ENCODE results near the gene LCT.

LCT gene

GRCh38 chr2:135783439-135783838 lies 53.5 kb downstream of the LCT start:
- Histone ChIP-seq H3K4me1 (ENCODE audit: control insufficient read depth in 1 of 2, insufficient read depth in 2 of 2, low read length in 2 of 2) (no peaks in the 10 kb centered on the region), H3K4me3 (ENCODE audit: low read depth in 1 of 2, low read length in 2 of 2) (no peak overlapping the region), H3K27me3 (ENCODE audit: control insufficient read depth in 1 of 2, insufficient read depth in 2 of 2, low read length in 2 of 2) (no peaks in the 10 kb centered on the region), H3K27ac (ENCODE audit: low read depth, low read length) (no peak overlapping the region), H3K9ac (ENCODE audit: low read depth in 1 of 2, low read length in 2 of 2) (no peak overlapping the region), H3K36me3 (ENCODE audit: control insufficient read depth in 1 of 2, insufficient read depth in 2 of 2, low read length in 2 of 2) (peaks cover 49 to 78% of the 10 kb centered on the region in 2 donors), H3K9me3 (ENCODE audit: control insufficient read depth in 1 of 2, low read length in 2 of 2) (no peaks in the 10 kb centered on the region)

GRCh38 chr2:135782231-135782630 lies 54.8 kb downstream of the LCT start:
- Histone ChIP-seq H3K4me1 (ENCODE audit: control insufficient read depth in 1 of 2, insufficient read depth in 2 of 2, low read length in 2 of 2) (no peaks in the 10 kb centered on the region), H3K27me3 (ENCODE audit: control insufficient read depth in 1 of 2, insufficient read depth in 2 of 2, low read length in 2 of 2) (no peaks in the 10 kb centered on the region), H3K27ac (ENCODE audit: low read depth, low read length) (no peak overlapping the region)

GRCh38 chr2:135776367-135776766 lies 60.6 kb downstream of the LCT start:
- no peak overlapping the region for H3K4me3 ChIP-seq (ENCODE audit: low read depth in 1 of 2, low read length in 2 of 2)
- peaks cover 46 to 86% of the 10 kb centered on the region in 2 donors for H3K36me3 ChIP-seq (ENCODE audit: control insufficient read depth in 1 of 2, insufficient read depth in 2 of 2, low read length in 2 of 2)
- H3K27me3 ChIP-seq (ENCODE audit: control insufficient read depth in 1 of 2, insufficient read depth in 2 of 2, low read length in 2 of 2): no peaks in the 10 kb centered on the region
- H3K4me1 ChIP-seq (ENCODE audit: control insufficient read depth in 1 of 2, insufficient read depth in 2 of 2, low read length in 2 of 2): no peaks in the 10 kb centered on the region
- H3K9ac ChIP-seq (ENCODE audit: low read depth in 1 of 2, low read length in 2 of 2): no peak overlapping the region
- H3K27ac ChIP-seq (ENCODE audit: low read depth, low read length): no peak overlapping the region
- no peaks in the 10 kb centered on the region for H3K9me3 ChIP-seq (ENCODE audit: control insufficient read depth in 1 of 2, low read length in 2 of 2)

More at GRCh38 chr2:135782231-135782630, 54.8 kb downstream of the LCT start:
- peaks cover 51 to 80% of the 10 kb centered on the region in 2 donors for H3K36me3 ChIP-seq (ENCODE audit: control insufficient read depth in 1 of 2, insufficient read depth in 2 of 2, low read length in 2 of 2)
- H3K9me3 ChIP-seq (ENCODE audit: control insufficient read depth in 1 of 2, low read length in 2 of 2): no peaks in the 10 kb centered on the region
- H3K9ac ChIP-seq (ENCODE audit: low read depth in 1 of 2, low read length in 2 of 2): no peak overlapping the region
- H3K4me3 ChIP-seq (ENCODE audit: low read depth in 1 of 2, low read length in 2 of 2): no peak overlapping the region

- peaks cover 43 to 86% of the 10 kb centered on the region in 2 donors for H3K36me3 ChIP-seq (ENCODE audit: control insufficient read depth in 1 of 2, insufficient read depth in 2 of 2, low read length in 2 of 2)
- no peaks in the 10 kb centered on the region for H3K27me3 ChIP-seq (ENCODE audit: control insufficient read depth in 1 of 2, insufficient read depth in 2 of 2, low read length in 2 of 2)
- H3K4me1 ChIP-seq (ENCODE audit: control insufficient read depth in 1 of 2, insufficient read depth in 2 of 2, low read length in 2 of 2): no peaks in the 10 kb centered on the region
- H3K9ac ChIP-seq (ENCODE audit: low read depth in 1 of 2, low read length in 2 of 2): no peak overlapping the region
- H3K4me3 ChIP-seq (ENCODE audit: low read depth in 1 of 2, low read length in 2 of 2): no peak overlapping the region
- no peak overlapping the region for H3K27ac ChIP-seq (ENCODE audit: low read depth, low read length)
- no peaks in the 10 kb centered on the region for H3K9me3 ChIP-seq (ENCODE audit: control insufficient read depth in 1 of 2, low read length in 2 of 2)
Measured at GRCh38 chr2:135775420-135775819, 61.6 kb downstream of the LCT start.

GRCh38 chr2:135773917-135774316 lies 63.1 kb downstream of the LCT start:
- H3K4me3 ChIP-seq (ENCODE audit: low read depth in 1 of 2, low read length in 2 of 2): no peak overlapping the region
- H3K9ac ChIP-seq (ENCODE audit: low read depth in 1 of 2, low read length in 2 of 2): no peak overlapping the region
- no peaks in the 10 kb centered on the region for H3K4me1 ChIP-seq (ENCODE audit: control insufficient read depth in 1 of 2, insufficient read depth in 2 of 2, low read length in 2 of 2)
- no peaks in the 10 kb centered on the region for H3K27me3 ChIP-seq (ENCODE audit: control insufficient read depth in 1 of 2, insufficient read depth in 2 of 2, low read length in 2 of 2)
- H3K27ac ChIP-seq (ENCODE audit: low read depth, low read length): no peak overlapping the region
- peaks cover 43 to 87% of the 10 kb centered on the region in 2 donors for H3K36me3 ChIP-seq (ENCODE audit: control insufficient read depth in 1 of 2, insufficient read depth in 2 of 2, low read length in 2 of 2)
- no peaks in the 10 kb centered on the region for H3K9me3 ChIP-seq (ENCODE audit: control insufficient read depth in 1 of 2, low read length in 2 of 2)

GRCh38 chr2:135773319-135773718 lies 63.7 kb downstream of the LCT start:
- Histone ChIP-seq H3K4me3 (ENCODE audit: low read depth in 1 of 2, low read length in 2 of 2) (no peak overlapping the region), H3K27me3 (ENCODE audit: control insufficient read depth in 1 of 2, insufficient read depth in 2 of 2, low read length in 2 of 2) (no peaks in the 10 kb centered on the region)

GRCh38 chr2:135768863-135769262 lies 68.1 kb downstream of the LCT start:
- no peak overlapping the region for H3K9ac ChIP-seq (ENCODE audit: low read depth in 1 of 2, low read length in 2 of 2)

More at GRCh38 chr2:135773319-135773718, 63.7 kb downstream of the LCT start:
- Histone ChIP-seq H3K36me3 (ENCODE audit: control insufficient read depth in 1 of 2, insufficient read depth in 2 of 2, low read length in 2 of 2) (peaks cover 41 to 87% of the 10 kb centered on the region in 2 donors), H3K9me3 (ENCODE audit: control insufficient read depth in 1 of 2, low read length in 2 of 2) (no peaks in the 10 kb centered on the region), H3K4me1 (ENCODE audit: control insufficient read depth in 1 of 2, insufficient read depth in 2 of 2, low read length in 2 of 2) (no peaks in the 10 kb centered on the region), H3K27ac (ENCODE audit: low read depth, low read length) (no peak overlapping the region), H3K9ac (ENCODE audit: low read depth in 1 of 2, low read length in 2 of 2) (no peak overlapping the region)

GRCh38 chr2:135762530-135762929 lies 74.5 kb downstream of the LCT start:
- Histone ChIP-seq H3K36me3 (ENCODE audit: control insufficient read depth in 1 of 2, insufficient read depth in 2 of 2, low read length in 2 of 2) (peaks cover 27 to 81% of the 10 kb centered on the region in 2 donors), H3K27me3 (ENCODE audit: control insufficient read depth in 1 of 2, insufficient read depth in 2 of 2, low read length in 2 of 2) (no peaks in the 10 kb centered on the region), H3K4me3 (ENCODE audit: low read depth in 1 of 2, low read length in 2 of 2) (no peak overlapping the region), H3K27ac (ENCODE audit: low read depth, low read length) (no peak overlapping the region), H3K9me3 (ENCODE audit: control insufficient read depth in 1 of 2, low read length in 2 of 2) (peaks cover 0 to under 1% of the 10 kb centered on the region in 2 donors), H3K4me1 (ENCODE audit: control insufficient read depth in 1 of 2, insufficient read depth in 2 of 2, low read length in 2 of 2) (no peaks in the 10 kb centered on the region), H3K9ac (ENCODE audit: low read depth in 1 of 2, low read length in 2 of 2) (no peak overlapping the region)

More at GRCh38 chr2:135768863-135769262, 68.1 kb downstream of the LCT start:
- Histone ChIP-seq H3K4me1 (ENCODE audit: control insufficient read depth in 1 of 2, insufficient read depth in 2 of 2, low read length in 2 of 2) (no peaks in the 10 kb centered on the region), H3K9me3 (ENCODE audit: control insufficient read depth in 1 of 2, low read length in 2 of 2) (no peaks in the 10 kb centered on the region), H3K4me3 (ENCODE audit: low read depth in 1 of 2, low read length in 2 of 2) (no peak overlapping the region), H3K27ac (ENCODE audit: low read depth, low read length) (no peak overlapping the region), H3K27me3 (ENCODE audit: control insufficient read depth in 1 of 2, insufficient read depth in 2 of 2, low read length in 2 of 2) (no peaks in the 10 kb centered on the region), H3K36me3 (ENCODE audit: control insufficient read depth in 1 of 2, insufficient read depth in 2 of 2, low read length in 2 of 2) (peaks cover 42 to 88% of the 10 kb centered on the region in 2 donors)

- Histone ChIP-seq H3K27me3 (ENCODE audit: control insufficient read depth in 1 of 2, insufficient read depth in 2 of 2, low read length in 2 of 2) (no peaks in the 10 kb centered on the region), H3K9ac (ENCODE audit: low read depth in 1 of 2, low read length in 2 of 2) (no peak overlapping the region), H3K4me3 (ENCODE audit: low read depth in 1 of 2, low read length in 2 of 2) (no peak overlapping the region), H3K27ac (ENCODE audit: low read depth, low read length) (no peak overlapping the region), H3K4me1 (ENCODE audit: control insufficient read depth in 1 of 2, insufficient read depth in 2 of 2, low read length in 2 of 2) (no peaks in the 10 kb centered on the region), H3K9me3 (ENCODE audit: control insufficient read depth in 1 of 2, low read length in 2 of 2) (peaks cover 0 to 5% of the 10 kb centered on the region in 2 donors), H3K36me3 (ENCODE audit: control insufficient read depth in 1 of 2, insufficient read depth in 2 of 2, low read length in 2 of 2) (peaks cover 26 to 81% of the 10 kb centered on the region in 2 donors)
Measured at GRCh38 chr2:135762022-135762421, 75.0 kb downstream of the LCT start.

- H3K4me1 ChIP-seq (ENCODE audit: control insufficient read depth in 1 of 2, insufficient read depth in 2 of 2, low read length in 2 of 2): no peaks in the 10 kb centered on the region
- H3K27me3 ChIP-seq (ENCODE audit: control insufficient read depth in 1 of 2, insufficient read depth in 2 of 2, low read length in 2 of 2): no peaks in the 10 kb centered on the region
- peaks cover 5 to 12% of the 10 kb centered on the region in 2 donors for H3K9me3 ChIP-seq (ENCODE audit: control insufficient read depth in 1 of 2, low read length in 2 of 2)
- H3K27ac ChIP-seq (ENCODE audit: low read depth, low read length): no peak overlapping the region
- no peak overlapping the region for H3K9ac ChIP-seq (ENCODE audit: low read depth in 1 of 2, low read length in 2 of 2)
- no peak overlapping the region for H3K4me3 ChIP-seq (ENCODE audit: low read depth in 1 of 2, low read length in 2 of 2)
- H3K36me3 ChIP-seq (ENCODE audit: control insufficient read depth in 1 of 2, insufficient read depth in 2 of 2, low read length in 2 of 2): peaks cover 30 to 68% of the 10 kb centered on the region in 2 donors
Measured at GRCh38 chr2:135756692-135757091, 80.3 kb downstream of the LCT start.

GRCh38 chr2:135755573-135755972 lies 81.4 kb downstream of the LCT start:
- H3K27ac ChIP-seq (ENCODE audit: low read depth, low read length): no peak overlapping the region
- H3K36me3 ChIP-seq (ENCODE audit: control insufficient read depth in 1 of 2, insufficient read depth in 2 of 2, low read length in 2 of 2): peaks cover 26 to 62% of the 10 kb centered on the region in 2 donors
- no peak overlapping the region for H3K4me3 ChIP-seq (ENCODE audit: low read depth in 1 of 2, low read length in 2 of 2)
- H3K4me1 ChIP-seq (ENCODE audit: control insufficient read depth in 1 of 2, insufficient read depth in 2 of 2, low read length in 2 of 2): no peaks in the 10 kb centered on the region
- no peaks in the 10 kb centered on the region for H3K27me3 ChIP-seq (ENCODE audit: control insufficient read depth in 1 of 2, insufficient read depth in 2 of 2, low read length in 2 of 2)
- H3K9me3 ChIP-seq (ENCODE audit: control insufficient read depth in 1 of 2, low read length in 2 of 2): peaks cover 5 to 12% of the 10 kb centered on the region in 2 donors
- H3K9ac ChIP-seq (ENCODE audit: low read depth in 1 of 2, low read length in 2 of 2): no peak overlapping the region
